ENCODE measurements around the gene LRRC8B.
"Not testable (repeated sequence)": the region's sequence is repeated elsewhere in the genome, so short reads cannot be mapped to it uniquely, and the experiment has no call there.

Gene LRRC8B

GRCh38 chr1:89582571-89582970 lies 57.9 kb downstream of the LRRC8B start:
- no peak for TF ChIP-seq CTCF (conservative IDR thresholded peaks at IDR 0.05; ENCODE audit: low read depth, low read length)
- H3K4me3 ChIP-seq (ENCODE audit: low read length): no peak overlapping the region
- no peak for DNase-seq (ENCODE audit: low read depth)

GRCh38 chr1:89584211-89584610 lies 59.6 kb downstream of the LRRC8B start:
- DNase-seq (ENCODE audit: low read depth): no peak
- H3K4me3 ChIP-seq (ENCODE audit: low read length): no peak overlapping the region
- TF ChIP-seq CTCF (conservative IDR thresholded peaks at IDR 0.05; ENCODE audit: low read depth, low read length): no peak

- TF ChIP-seq CTCF (conservative IDR thresholded peaks at IDR 0.05; ENCODE audit: low read depth, low read length): no peak
- H3K4me3 ChIP-seq (ENCODE audit: low read length): no peak overlapping the region
- no peak for DNase-seq (ENCODE audit: low read depth)
These were observed 60.2 kb downstream of the LRRC8B start for GRCh38 chr1:89584781-89585180.

GRCh38 chr1:89587729-89588161 lies 63.1 kb downstream of the LRRC8B start:
- H3K4me3 ChIP-seq (ENCODE audit: low read length): no peak overlapping the region
- TF ChIP-seq CTCF (conservative IDR thresholded peaks at IDR 0.05; ENCODE audit: low read depth, low read length): no peak
- DNase-seq (ENCODE audit: low read depth): no peak

GRCh38 chr1:89588480-89588879 lies 63.9 kb downstream of the LRRC8B start:
- DNase-seq (ENCODE audit: low read depth): no peak
- H3K4me3 ChIP-seq (ENCODE audit: low read length): no peak overlapping the region
- no peak for TF ChIP-seq CTCF (conservative IDR thresholded peaks at IDR 0.05; ENCODE audit: low read depth, low read length)

- TF ChIP-seq CTCF (conservative IDR thresholded peaks at IDR 0.05; ENCODE audit: low read depth, low read length): no peak
- H3K4me3 ChIP-seq (ENCODE audit: low read length): no peak overlapping the region
- DNase-seq (ENCODE audit: low read depth): no peak
These were observed 64.9 kb downstream of the LRRC8B start for GRCh38 chr1:89589515-89589914.

GRCh38 chr1:89590341-89591080 lies 65.9 kb downstream of the LRRC8B start:
- no peak for DNase-seq (ENCODE audit: low read depth)
- TF ChIP-seq CTCF (conservative IDR thresholded peaks at IDR 0.05; ENCODE audit: low read depth, low read length): no peak

GRCh38 chr1:89592861-89593302 lies 68.3 kb downstream of the LRRC8B start:
- not testable (repeated sequence) for H3K4me3 ChIP-seq (ENCODE audit: low read length); DNase-seq (ENCODE audit: low read depth)

More at GRCh38 chr1:89590341-89591080, 65.9 kb downstream of the LRRC8B start:
- no peak overlapping the region for H3K4me3 ChIP-seq (ENCODE audit: low read length)
